Chondrocyte (in vitro differentiated cells): Measurements from ENCODE around the gene SPACA4. TPM values are rescaled to one million over a fixed set of nuclear protein-coding genes. Genes with fewer than 3 reads are reported as not detected.

ENCODE experiments used
- DNase-seq: peaks from one replicate; pipeline ENCODE4 v3.0.0; 2021; ENCODE audit warnings: mixed read lengths, low spot score
- H3K27ac Mint-ChIP-seq: one replicate; pipeline ENCODE4 v1.8.0; 2021; ENCODE audit warnings: mild to moderate bottlenecking, moderate library complexity, mixed read lengths; ENCODE audit not compliant: unreplicated experiment
- H3K27me3 Mint-ChIP-seq: 2 replicates; pipeline ENCODE4 v1.8.0; 2021; ENCODE audit warnings: low read depth, mixed read lengths
- H3K36me3 Mint-ChIP-seq: 2 replicates; pipeline ENCODE4 v1.8.0; 2021; ENCODE audit warnings: low read depth, mixed read lengths
- H3K4me1 Mint-ChIP-seq: 2 replicates; pipeline ENCODE4 v1.8.0; 2021; ENCODE audit warnings: low read depth, mild to moderate bottlenecking, mixed read lengths
- H3K4me3 Mint-ChIP-seq: one replicate; pipeline ENCODE4 v1.8.0; 2021; ENCODE audit warnings: mild to moderate bottlenecking, moderate library complexity, mixed read lengths; ENCODE audit not compliant: unreplicated experiment
- H3K9me3 Mint-ChIP-seq: 2 replicates; pipeline ENCODE4 v1.8.0; 2021; ENCODE audit warnings: low read depth, mixed read lengths
- CTCF ChIP-seq: fragments of 200-600 bp; sonication (generic); IDR thresholded peaks from 2 replicates; pipeline ENCODE4 v1.5.0; 2021; ENCODE audit warnings: antibody characterized with exemption, mild to moderate bottlenecking, moderate library complexity
- total RNA-seq: library from RNA; stranded (reverse); gene quantifications from 3 replicates; pipeline ENCODE4 v1.2.1, GENCODE V29; 2021

The SPACA4 gene
- total RNA-seq, 1 donor from 2014 or later, result not detected

- Mint-ChIP-seq H3K27me3 (no peaks in the 10 kb centered on the region), H3K27ac (no peak overlapping the region), H3K4me1 (no peaks in the 10 kb centered on the region), H3K4me3 (no peak overlapping the region), H3K9me3 (no peaks in the 10 kb centered on the region), H3K36me3 (no peaks in the 10 kb centered on the region)
- DNase-seq, result no peak
- no peak for TF ChIP-seq CTCF
These were observed 2.7 kb upstream of the SPACA4 start for GRCh38 chr19:48603850-48604249.

GRCh38 chr19:48607359-48607755, 815 bp downstream of the SPACA4 start:
- no peaks in the 10 kb centered on the region for H3K27me3 Mint-ChIP-seq
- no peaks in the 10 kb centered on the region for H3K36me3 Mint-ChIP-seq
- no peak for TF ChIP-seq CTCF
- H3K4me3 Mint-ChIP-seq, result no peak overlapping the region
- no peaks in the 10 kb centered on the region for H3K9me3 Mint-ChIP-seq
- no peak for DNase-seq
- no peak overlapping the region for H3K27ac Mint-ChIP-seq
- H3K4me1 Mint-ChIP-seq, result no peaks in the 10 kb centered on the region

GRCh38 chr19:48608798-48609263, 2.3 kb downstream of the SPACA4 start:
- Mint-ChIP-seq H3K9me3 (no peaks in the 10 kb centered on the region), H3K4me1 (no peaks in the 10 kb centered on the region), H3K27me3 (no peaks in the 10 kb centered on the region), H3K27ac (no peak overlapping the region), H3K4me3 (no peak overlapping the region), H3K36me3 (no peaks in the 10 kb centered on the region)
- no peak for DNase-seq
- TF ChIP-seq CTCF, result peak; percentile 72

- H3K36me3 Mint-ChIP-seq, result no peaks in the 10 kb centered on the region
- no peak for TF ChIP-seq CTCF
These were observed 3.1 kb downstream of the SPACA4 start for GRCh38 chr19:48609571-48610108.

GRCh38 chr19:48611872-48612271, 5.3 kb downstream of the SPACA4 start:
- Mint-ChIP-seq H3K36me3 (peaks cover 10% of the 10 kb centered on the region), H3K27ac (no peak overlapping the region), H3K4me1 (peaks cover 8% of the 10 kb centered on the region), H3K9me3 (no peaks in the 10 kb centered on the region), H3K27me3 (no peaks in the 10 kb centered on the region), H3K4me3 (no peak overlapping the region)
- TF ChIP-seq CTCF, result no peak
- DNase-seq, result no peak

More at GRCh38 chr19:48609571-48610108, 3.1 kb downstream of the SPACA4 start:
- H3K27ac Mint-ChIP-seq, result no peak overlapping the region
- no peaks in the 10 kb centered on the region for H3K9me3 Mint-ChIP-seq
- H3K4me1 Mint-ChIP-seq, result no peaks in the 10 kb centered on the region
- no peak overlapping the region for H3K4me3 Mint-ChIP-seq
- H3K27me3 Mint-ChIP-seq, result no peaks in the 10 kb centered on the region
- DNase-seq, result no peak
